Hepatocyte (in vitro differentiated cells): ENCODE measurements around the gene PSMD8.

Experiments used
- EZH2phosphoT487 ChIP-seq: fragments of 200-600 bp; sonication (generic); IDR thresholded peaks from one replicate; pipeline ENCODE4 v1.6.1; 2018; ENCODE audit warnings: antibody characterized with exemption, mild to moderate bottlenecking, low read depth, moderate library complexity; ENCODE audit not compliant: unreplicated experiment, severe bottlenecking
- TF ChIP-seq, protein P1 (sequence below): fragments of 200-600 bp; sonication (generic); IDR thresholded peaks from 2 replicates; pipeline ENCODE4 v1.5.1; 2016; ENCODE audit warnings: antibody characterized with exemption, mild to moderate bottlenecking; ENCODE audit not compliant: poor library complexity

DNA sequence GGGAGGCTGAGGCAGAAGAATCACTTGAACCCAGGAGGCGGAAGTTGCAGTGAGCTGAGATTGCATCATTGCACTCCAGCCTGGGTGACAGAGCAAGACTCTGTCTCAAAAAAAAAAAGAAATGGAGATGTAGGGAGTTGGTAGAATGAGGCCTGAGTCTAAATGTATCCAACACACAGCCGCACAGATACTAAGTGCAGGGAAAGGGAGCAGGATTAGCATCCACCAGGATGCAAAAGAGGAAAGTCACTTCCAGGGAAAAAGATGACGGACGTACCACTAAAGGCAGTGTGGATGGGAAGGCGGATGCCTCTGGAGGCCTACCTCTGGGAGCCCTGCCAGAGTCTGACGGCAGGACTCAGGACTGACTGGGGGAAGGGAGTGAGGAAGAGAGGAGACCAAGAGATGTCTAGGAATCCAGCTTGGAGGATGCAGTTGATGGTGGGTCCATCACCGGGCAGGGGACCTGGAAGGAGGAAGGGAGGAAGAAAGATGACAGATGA is 35.3 kb downstream of the PSMD8 start:
- TF ChIP-seq, protein P1, sequence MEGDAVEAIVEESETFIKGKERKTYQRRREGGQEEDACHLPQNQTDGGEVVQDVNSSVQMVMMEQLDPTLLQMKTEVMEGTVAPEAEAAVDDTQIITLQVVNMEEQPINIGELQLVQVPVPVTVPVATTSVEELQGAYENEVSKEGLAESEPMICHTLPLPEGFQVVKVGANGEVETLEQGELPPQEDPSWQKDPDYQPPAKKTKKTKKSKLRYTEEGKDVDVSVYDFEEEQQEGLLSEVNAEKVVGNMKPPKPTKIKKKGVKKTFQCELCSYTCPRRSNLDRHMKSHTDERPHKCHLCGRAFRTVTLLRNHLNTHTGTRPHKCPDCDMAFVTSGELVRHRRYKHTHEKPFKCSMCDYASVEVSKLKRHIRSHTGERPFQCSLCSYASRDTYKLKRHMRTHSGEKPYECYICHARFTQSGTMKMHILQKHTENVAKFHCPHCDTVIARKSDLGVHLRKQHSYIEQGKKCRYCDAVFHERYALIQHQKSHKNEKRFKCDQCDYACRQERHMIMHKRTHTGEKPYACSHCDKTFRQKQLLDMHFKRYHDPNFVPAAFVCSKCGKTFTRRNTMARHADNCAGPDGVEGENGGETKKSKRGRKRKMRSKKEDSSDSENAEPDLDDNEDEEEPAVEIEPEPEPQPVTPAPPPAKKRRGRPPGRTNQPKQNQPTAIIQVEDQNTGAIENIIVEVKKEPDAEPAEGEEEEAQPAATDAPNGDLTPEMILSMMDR: no peak
- no peak for TF ChIP-seq EZH2phosphoT487
